ENCODE measurements around the gene TBC1D5.

Gene TBC1D5

DNA sequence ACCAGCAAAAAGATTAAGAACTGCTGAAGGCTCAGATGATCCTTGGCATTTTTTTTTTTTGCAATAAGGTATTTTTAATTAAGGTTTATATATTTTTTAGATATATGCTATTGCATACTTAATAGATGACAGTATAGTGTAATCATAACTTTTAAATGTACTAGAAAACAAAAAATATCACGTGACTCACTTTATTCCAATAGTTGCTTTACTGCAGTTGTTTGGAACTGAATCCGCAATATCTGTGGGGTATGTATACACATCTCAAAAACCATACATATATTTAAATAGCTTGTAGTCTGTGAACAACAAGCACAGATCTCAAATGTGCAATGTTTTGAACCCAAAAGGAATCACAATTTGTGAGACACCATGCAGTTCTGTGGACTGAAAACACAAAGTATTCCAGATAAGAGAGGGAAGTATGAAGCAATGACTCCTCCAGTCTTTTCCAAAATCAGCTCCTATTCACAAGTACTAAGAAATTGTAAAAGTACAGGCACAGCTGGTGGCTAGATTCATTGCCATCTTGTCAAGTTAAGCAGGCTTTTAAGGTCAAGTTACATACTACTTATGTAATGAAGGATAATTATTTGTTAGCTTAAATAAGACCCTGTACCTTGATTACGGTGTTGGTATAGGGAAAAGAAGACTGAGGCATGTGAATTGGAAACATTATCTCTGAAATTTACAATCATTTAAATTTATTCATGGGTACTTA is 331.1 kb downstream of the TBC1D5 start:
- TF ChIP-seq, protein P1, sequence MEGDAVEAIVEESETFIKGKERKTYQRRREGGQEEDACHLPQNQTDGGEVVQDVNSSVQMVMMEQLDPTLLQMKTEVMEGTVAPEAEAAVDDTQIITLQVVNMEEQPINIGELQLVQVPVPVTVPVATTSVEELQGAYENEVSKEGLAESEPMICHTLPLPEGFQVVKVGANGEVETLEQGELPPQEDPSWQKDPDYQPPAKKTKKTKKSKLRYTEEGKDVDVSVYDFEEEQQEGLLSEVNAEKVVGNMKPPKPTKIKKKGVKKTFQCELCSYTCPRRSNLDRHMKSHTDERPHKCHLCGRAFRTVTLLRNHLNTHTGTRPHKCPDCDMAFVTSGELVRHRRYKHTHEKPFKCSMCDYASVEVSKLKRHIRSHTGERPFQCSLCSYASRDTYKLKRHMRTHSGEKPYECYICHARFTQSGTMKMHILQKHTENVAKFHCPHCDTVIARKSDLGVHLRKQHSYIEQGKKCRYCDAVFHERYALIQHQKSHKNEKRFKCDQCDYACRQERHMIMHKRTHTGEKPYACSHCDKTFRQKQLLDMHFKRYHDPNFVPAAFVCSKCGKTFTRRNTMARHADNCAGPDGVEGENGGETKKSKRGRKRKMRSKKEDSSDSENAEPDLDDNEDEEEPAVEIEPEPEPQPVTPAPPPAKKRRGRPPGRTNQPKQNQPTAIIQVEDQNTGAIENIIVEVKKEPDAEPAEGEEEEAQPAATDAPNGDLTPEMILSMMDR (IDR thresholded peaks at IDR 0.05) = no peak

DNA sequence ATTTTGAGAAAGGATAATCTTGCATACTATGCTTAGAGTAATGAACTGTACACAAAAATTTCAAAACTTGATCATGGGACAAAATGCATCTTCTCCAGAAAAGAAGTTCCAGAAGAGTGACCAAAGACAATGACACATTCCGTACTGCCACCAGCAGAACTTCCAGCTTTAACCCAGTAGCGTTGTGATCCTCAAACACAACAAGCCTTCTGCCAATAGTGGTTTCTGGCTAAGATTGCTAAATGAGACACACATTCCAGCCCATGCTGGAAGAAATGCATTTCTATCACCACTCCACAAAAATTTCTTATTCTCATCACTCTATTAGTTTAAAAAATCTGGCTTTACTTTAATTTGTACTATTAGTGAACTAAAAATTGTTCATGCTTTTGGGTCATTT is 334.9 kb downstream of the TBC1D5 start:
- TF ChIP-seq, protein P1 (IDR thresholded peaks at IDR 0.05) = no peak

DNA sequence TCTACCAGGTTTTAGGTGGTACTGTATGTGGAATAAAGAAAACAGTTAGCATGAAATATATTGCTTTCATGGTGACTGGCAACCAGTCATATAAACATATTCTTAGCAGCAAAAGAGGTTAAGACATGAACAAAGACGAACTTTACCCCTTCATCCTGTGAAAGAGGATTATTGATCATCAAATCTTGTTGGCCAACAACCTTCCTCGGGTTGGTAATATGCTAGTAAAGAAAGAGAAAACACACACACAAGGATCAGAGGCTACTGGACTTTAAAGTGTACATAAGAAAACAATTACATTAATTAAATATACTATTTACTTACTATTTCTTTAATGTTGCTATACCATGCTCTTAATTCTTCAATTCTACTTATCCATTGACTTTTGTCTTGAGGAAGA is 337.9 kb downstream of the TBC1D5 start:
- TF ChIP-seq, protein P1 (IDR thresholded peaks at IDR 0.05) = no peak

DNA sequence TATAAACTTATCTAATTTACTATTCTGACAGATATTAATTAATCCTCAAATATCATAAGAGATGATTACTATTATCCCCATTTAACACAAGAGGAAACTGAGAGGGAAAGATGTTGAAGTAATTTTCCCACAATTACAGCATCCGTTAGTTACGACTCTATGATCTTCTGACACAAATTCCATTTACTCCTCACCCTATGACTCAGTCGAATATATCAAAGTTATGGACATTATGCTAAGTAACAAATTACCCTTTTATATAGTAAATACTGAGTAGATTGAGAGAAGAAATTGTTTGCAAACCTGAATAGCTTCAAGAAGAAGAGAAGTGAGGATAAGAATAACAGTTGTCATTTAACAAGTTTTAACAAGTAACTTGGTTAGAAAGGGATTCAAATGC is 340.0 kb downstream of the TBC1D5 start:
- TF ChIP-seq, protein P1 (IDR thresholded peaks at IDR 0.05) = no peak

- TF ChIP-seq, protein P1 (IDR thresholded peaks at IDR 0.05) = no peak
These were observed 340.5 kb downstream of the TBC1D5 start for GRCh38 chr3:17401912-17402311.

GRCh38 chr3:17399586-17399985 is 342.8 kb downstream of the TBC1D5 start:
- TF ChIP-seq, protein P1 (IDR thresholded peaks at IDR 0.05) = no peak

DNA sequence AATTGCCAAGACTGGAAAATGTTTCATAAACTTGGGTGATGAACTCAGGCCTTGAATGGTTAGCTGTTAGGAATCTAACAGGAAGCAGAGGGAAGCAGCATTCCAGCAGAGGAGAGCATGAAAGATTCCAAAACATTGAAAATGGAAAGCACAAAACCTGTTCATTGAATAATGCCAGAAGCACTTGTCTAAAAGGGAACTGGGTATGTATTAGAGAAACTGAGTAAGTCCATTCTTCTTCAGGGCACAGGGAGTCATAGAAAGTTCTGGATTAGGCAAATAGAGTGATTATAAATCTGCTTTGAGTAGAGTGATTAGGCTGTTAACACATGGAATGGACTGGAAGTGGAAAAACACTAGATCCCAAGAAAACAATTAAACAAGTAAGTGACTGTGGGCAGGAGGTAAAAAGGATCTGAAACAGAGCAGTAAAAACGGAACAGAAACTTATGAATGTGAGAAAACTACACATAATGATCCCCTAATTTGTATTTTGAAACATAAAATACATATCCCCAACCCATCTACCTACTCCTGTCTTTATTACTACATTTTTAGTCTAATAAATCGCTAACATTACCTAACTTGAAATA is 343.4 kb downstream of the TBC1D5 start:
- TF ChIP-seq, protein P1 (IDR thresholded peaks at IDR 0.05) = no peak

All from LNCAP (cell line).